Caco-2 (cell line): ENCODE data around the gene NAGLU. TPM values are rescaled to one million over a fixed set of nuclear protein-coding genes. Genes with fewer than 3 reads are reported as not detected.

Experiments used
- BruUV-seq: library from RNA; stranded (reverse); fragments of 400-500 nt; replicated peaks from 2 replicates; lab custom pipeline; 2021; lab: Mats Ljungman, UMichigan
- CTCF ChIA-PET: fragments of 300-600 bp; sonication (Branson Sonifier 250); formaldehyde crosslinking; loops from one replicate; lab custom pipeline; 2022; ENCODE audit warnings: antibody characterized with exemption; lab: Charles Lee
- POLR2A ChIA-PET: fragments of 300-600 bp; sonication (Branson Sonifier 250); formaldehyde crosslinking; loops from one replicate; lab custom pipeline; 2022; ENCODE audit warnings: antibody characterized with exemption; lab: Charles Lee
- DNase-seq, 2 experiments: peaks; one replicate each; pipeline versions ENCODE4 v3.0.0 to v3.0.0-alpha.2; 2020 to 2022
- H3K27me3 ChIP-seq: replicated peaks from 2 replicates; pipeline ENCODE4 v1.6.0; 2011; ENCODE audit warnings: low read length; ENCODE audit not compliant: control insufficient read depth, insufficient read depth
- H3K36me3 ChIP-seq: 2 replicates; pipeline ENCODE4 v1.5.1; 2011; ENCODE audit warnings: low read length; ENCODE audit not compliant: control insufficient read depth, insufficient read depth
- H3K4me1 ChIP-seq: fragments of 250-450 bp; sonication (Bioruptor Pico); 2 replicates; pipeline ENCODE4 v1.5.1; 2020; ENCODE audit warnings: mild to moderate bottlenecking
- H3K4me3 ChIP-seq: 2 replicates; pipeline ENCODE4 v1.5.1; 2011; ENCODE audit warnings: low read depth, mild to moderate bottlenecking, control low read depth, low read length
- H3K9me3 ChIP-seq: fragments of 250-450 bp; sonication (Bioruptor Pico); 2 replicates; pipeline ENCODE4 v1.5.1; 2020; ENCODE audit warnings: mild to moderate bottlenecking, moderate library complexity
- H3K27ac Mint-ChIP-seq: one replicate; pipeline ENCODE4 v1.8.0; 2022; ENCODE audit warnings: mixed read lengths; ENCODE audit not compliant: unreplicated experiment
- H3K27me3 Mint-ChIP-seq: one replicate; pipeline ENCODE4 v1.8.0; 2022; ENCODE audit warnings: mixed read lengths; ENCODE audit not compliant: insufficient read depth, unreplicated experiment
- H3K36me3 Mint-ChIP-seq: one replicate; pipeline ENCODE4 v1.8.0; 2022; ENCODE audit warnings: mild to moderate bottlenecking, mixed read lengths; ENCODE audit not compliant: insufficient read depth, unreplicated experiment
- H3K4me1 Mint-ChIP-seq: one replicate; pipeline ENCODE4 v1.8.0; 2022; ENCODE audit warnings: low read depth, mixed read lengths; ENCODE audit not compliant: unreplicated experiment
- H3K4me3 Mint-ChIP-seq: one replicate; pipeline ENCODE4 v1.8.0; 2022; ENCODE audit warnings: mild to moderate bottlenecking, moderate library complexity, mixed read lengths; ENCODE audit not compliant: unreplicated experiment
- H3K9me3 Mint-ChIP-seq: one replicate; pipeline ENCODE4 v1.8.0; 2022; ENCODE audit warnings: mixed read lengths; ENCODE audit not compliant: unreplicated experiment
- intact Hi-C: fragments of 100-400 bp; cut with micrococcal nuclease; formaldehyde crosslinking; loops from one replicate; pipeline ENCODE4 v1.10.0; 2022; ENCODE audit not compliant: unreplicated experiment
- total RNA-seq: library from RNA; stranded (reverse); gene quantifications from 2 replicates; pipeline ENCODE4 v1.2.3, GENCODE V29; 2022
- TF ChIP-seq, protein P1 (sequence below), 2 experiments: fragments of 200-600 bp in 1 of 2; IDR thresholded peaks; 1 replicate in 1 of 2; 2 replicates in 1 of 2; pipeline versions ENCODE4 v1.5.1 to v1.8.0; 2011 to 2022; ENCODE audit warnings: antibody characterized with exemption in 1 of 2, control low read depth in 1 of 2, inconsistent platforms in 1 of 2, low read depth in 1 of 2, low read length in 1 of 2, mild to moderate bottlenecking in 1 of 2, moderate library complexity in 1 of 2; ENCODE audit not compliant: insufficient read depth in 1 of 2, severe bottlenecking in 1 of 2, unreplicated experiment in 1 of 2

NAGLU gene
- total RNA-seq, 1 experiment from 2014 or later, result 28.7 TPM

DNA sequence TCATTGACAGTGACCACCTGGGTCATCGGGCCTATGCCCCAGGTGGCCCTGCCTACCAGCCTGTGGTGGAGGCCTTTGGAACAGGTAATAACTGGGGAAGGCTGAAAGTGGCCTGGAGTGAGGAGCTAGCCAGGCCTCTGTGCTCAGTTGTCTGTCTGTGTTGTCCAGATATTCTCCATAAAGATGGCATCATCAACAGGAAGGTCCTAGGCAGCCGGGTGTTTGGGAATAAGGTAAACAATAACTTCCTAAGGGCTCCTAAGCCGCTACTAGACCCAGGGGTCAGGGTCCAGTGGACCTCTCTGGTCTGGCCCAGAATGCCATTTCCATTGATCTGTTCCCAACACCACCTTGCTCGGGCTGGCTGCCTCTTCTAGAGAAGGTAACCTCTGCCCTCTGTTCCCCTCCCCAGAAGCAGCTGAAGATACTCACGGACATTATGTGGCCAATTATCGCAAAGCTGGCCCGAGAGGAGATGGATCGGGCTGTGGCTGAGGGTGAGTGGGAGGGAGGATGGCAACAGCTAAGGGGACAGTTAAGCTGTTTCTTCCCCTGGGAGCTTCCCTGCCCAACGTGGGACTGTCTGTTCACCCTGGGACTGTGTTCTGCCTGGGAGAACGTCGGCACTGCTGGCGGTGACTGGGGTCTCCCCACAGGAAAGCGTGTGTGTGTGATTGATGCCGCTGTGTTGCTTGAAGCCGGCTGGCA lies 28.9 kb downstream of the NAGLU start:
- peak overlapping the region; percentile 95 for H3K4me3 Mint-ChIP-seq
- no peak for DNase-seq
- TF ChIP-seq, protein P1, sequence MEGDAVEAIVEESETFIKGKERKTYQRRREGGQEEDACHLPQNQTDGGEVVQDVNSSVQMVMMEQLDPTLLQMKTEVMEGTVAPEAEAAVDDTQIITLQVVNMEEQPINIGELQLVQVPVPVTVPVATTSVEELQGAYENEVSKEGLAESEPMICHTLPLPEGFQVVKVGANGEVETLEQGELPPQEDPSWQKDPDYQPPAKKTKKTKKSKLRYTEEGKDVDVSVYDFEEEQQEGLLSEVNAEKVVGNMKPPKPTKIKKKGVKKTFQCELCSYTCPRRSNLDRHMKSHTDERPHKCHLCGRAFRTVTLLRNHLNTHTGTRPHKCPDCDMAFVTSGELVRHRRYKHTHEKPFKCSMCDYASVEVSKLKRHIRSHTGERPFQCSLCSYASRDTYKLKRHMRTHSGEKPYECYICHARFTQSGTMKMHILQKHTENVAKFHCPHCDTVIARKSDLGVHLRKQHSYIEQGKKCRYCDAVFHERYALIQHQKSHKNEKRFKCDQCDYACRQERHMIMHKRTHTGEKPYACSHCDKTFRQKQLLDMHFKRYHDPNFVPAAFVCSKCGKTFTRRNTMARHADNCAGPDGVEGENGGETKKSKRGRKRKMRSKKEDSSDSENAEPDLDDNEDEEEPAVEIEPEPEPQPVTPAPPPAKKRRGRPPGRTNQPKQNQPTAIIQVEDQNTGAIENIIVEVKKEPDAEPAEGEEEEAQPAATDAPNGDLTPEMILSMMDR (IDR thresholded peaks at IDR 0.05; ENCODE audit: insufficient read depth in 1 of 2, low read depth in 1 of 2, low read length in 1 of 2, severe bottlenecking in 1 of 2, unreplicated experiment in 1 of 2), result no peak
- H3K36me3 Mint-ChIP-seq, result peaks cover 88% of the 10 kb centered on the region
- H3K4me1 ChIP-seq, result peaks cover 13% of the 10 kb centered on the region
- H3K36me3 ChIP-seq, result peaks cover 15% of the 10 kb centered on the region
- H3K27me3 Mint-ChIP-seq, result no peaks in the 10 kb centered on the region
- no peak overlapping the region for H3K4me3 ChIP-seq
- intact Hi-C loops, result no loop called here
- ChIA-PET CTCF (no interaction called here), POLR2A (no interaction called here)
- BruUV-seq, result no TSS peak
- peaks cover 15% of the 10 kb centered on the region for H3K4me1 Mint-ChIP-seq
- no peak overlapping the region for H3K27ac Mint-ChIP-seq
- H3K9me3 ChIP-seq, result no peaks in the 10 kb centered on the region
- no peaks in the 10 kb centered on the region for H3K27me3 ChIP-seq
- no peaks in the 10 kb centered on the region for H3K9me3 Mint-ChIP-seq

- H3K27me3 Mint-ChIP-seq, result no peaks in the 10 kb centered on the region
- H3K4me1 ChIP-seq, result peaks cover 13% of the 10 kb centered on the region
- H3K36me3 ChIP-seq, result peaks cover 15% of the 10 kb centered on the region
Measured at GRCh38 chr17:42565523-42566214, 29.6 kb downstream of the NAGLU start.

More at GRCh38 chr17:42565523-42566214, 29.6 kb downstream of the NAGLU start:
- peak overlapping the region; percentile 95 for H3K27ac Mint-ChIP-seq
- no peak for DNase-seq
- H3K4me1 Mint-ChIP-seq, result peaks cover 15% of the 10 kb centered on the region
- H3K27me3 ChIP-seq, result no peaks in the 10 kb centered on the region
- no peak overlapping the region for H3K4me3 ChIP-seq
- no peaks in the 10 kb centered on the region for H3K9me3 ChIP-seq
- CTCF ChIA-PET, result no interaction called here
- H3K4me3 Mint-ChIP-seq, result peak overlapping the region; percentile 95
- peaks cover 95% of the 10 kb centered on the region for H3K36me3 Mint-ChIP-seq
- no TSS peak for BruUV-seq
- intact Hi-C loops, result no loop called here
- TF ChIP-seq, protein P1 (IDR thresholded peaks at IDR 0.05; ENCODE audit: insufficient read depth in 1 of 2, low read depth in 1 of 2, low read length in 1 of 2, severe bottlenecking in 1 of 2, unreplicated experiment in 1 of 2), result no peak
- POLR2A ChIA-PET, result no interaction called here
- H3K9me3 Mint-ChIP-seq, result no peaks in the 10 kb centered on the region
